Measurements from ENCODE around the gene GREM2. TPM values are rescaled to one million over a fixed set of nuclear protein-coding genes. Genes with fewer than 3 reads are reported as not detected.

The GREM2 gene
- total and polyA plus RNA-seq, 9 of the 15 experiments (the other 6 are each of a cell fraction or from before 2014, with no cell fraction given): 0.01 to 0.07 (median 0.05) TPM; not detected in 5

GRCh38 chr1:240553351-240553750, 58.6 kb downstream of the GREM2 start:
- ChIA-PET POLR2A (no interaction called here), CTCF (ENCODE audit: low intra/inter-chr PET ratio) (no interaction called here)
- Histone ChIP-seq H3K4me3 (no peak overlapping the region), H3K9me1 (ENCODE audit: control insufficient read depth, insufficient read depth, low read length) (no peaks in the 10 kb centered on the region), H3K27ac (ENCODE audit: extremely low read depth, low read depth, low read length) (no peak overlapping the region), H3K4me2 (ENCODE audit: insufficient read depth, low read length) (no peak overlapping the region), H2AFZ (ENCODE audit: low read depth, low read length) (no peak overlapping the region), H3K27me3 (ENCODE audit: control insufficient read depth in 2 of 2, insufficient read depth in 2 of 2, low read length in 2 of 2) (no peaks in the 10 kb centered on the region), H3K9me3 (replicated peaks; ENCODE audit: control insufficient read depth, insufficient read depth, low read depth, low read length) (no peaks in the 10 kb centered on the region), H4K20me1 (replicated peaks; ENCODE audit: control insufficient read depth, insufficient read depth, low read length) (no peaks in the 10 kb centered on the region), H3K4me1 (replicated peaks in 1 of 2; ENCODE audit: control insufficient read depth in 2 of 2, insufficient read depth in 2 of 2, low read length in 2 of 2) (no peaks in the 10 kb centered on the region), H3K9ac (ENCODE audit: insufficient read depth in 1 of 2, low read depth in 2 of 2, low read length in 2 of 2) (no peak overlapping the region), H3K79me2 (ENCODE audit: control insufficient read depth, insufficient read depth, low read length) (no peaks in the 10 kb centered on the region), H3K36me3 (ENCODE audit: control insufficient read depth, insufficient read depth, low read length) (no peaks in the 10 kb centered on the region)
- ATAC-seq (no peak), DNase-seq (ENCODE audit: extremely low read depth in 1 of 4, low spot score in 3 of 4) (no peak), FAIRE-seq (no peak)
- no TSS peak for BruUV-seq (replicated peaks)
- TF ChIP-seq PCBP2 (IDR thresholded peaks at IDR 0.05; ENCODE audit: low read depth, low read length, poor library complexity, severe bottlenecking): no peak
- no peak for TF ChIP-seq STAT5A (IDR thresholded peaks at IDR 0.05; ENCODE audit: borderline replicate concordance, low read length)
- no peak for TF ChIP-seq ZNF551 (CRISPR knock-in tag; IDR thresholded peaks at IDR 0.05)
- no peak for TF ChIP-seq NFE2L1 (tag; IDR thresholded peaks at IDR 0.05; ENCODE audit: borderline replicate concordance, low read depth)
- TF ChIP-seq, protein P1, sequence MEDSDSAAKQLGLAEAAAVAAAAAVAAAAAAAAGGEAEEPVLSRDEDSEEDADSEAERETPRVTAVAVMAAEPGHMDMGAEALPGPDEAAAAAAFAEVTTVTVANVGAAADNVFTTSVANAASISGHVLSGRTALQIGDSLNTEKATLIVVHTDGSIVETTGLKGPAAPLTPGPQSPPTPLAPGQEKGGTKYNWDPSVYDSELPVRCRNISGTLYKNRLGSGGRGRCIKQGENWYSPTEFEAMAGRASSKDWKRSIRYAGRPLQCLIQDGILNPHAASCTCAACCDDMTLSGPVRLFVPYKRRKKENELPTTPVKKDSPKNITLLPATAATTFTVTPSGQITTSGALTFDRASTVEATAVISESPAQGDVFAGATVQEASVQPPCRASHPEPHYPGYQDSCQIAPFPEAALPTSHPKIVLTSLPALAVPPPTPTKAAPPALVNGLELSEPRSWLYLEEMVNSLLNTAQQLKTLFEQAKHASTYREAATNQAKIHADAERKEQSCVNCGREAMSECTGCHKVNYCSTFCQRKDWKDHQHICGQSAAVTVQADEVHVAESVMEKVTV (CRISPR knock-in tag; IDR thresholded peaks at IDR 0.05): no peak
- no peak for TF ChIP-seq KLF6 (CRISPR knock-in tag; IDR thresholded peaks at IDR 0.05; ENCODE audit: borderline replicate concordance)
- intact Hi-C loops (cut with micrococcal nuclease): no loop called here
- in situ Hi-C loops (cut with MboI): no loop called here
- WGBS (ENCODE audit: insufficient coverage, low coverage, missing lambda C conversion rate): 0% methylated on average over 2 of the region's 2 CpGs

All from K562 (cell line).